COLO829 (cell line): ENCODE data around the gene MTRR.
"Not testable (repeated sequence)": the region's sequence is repeated elsewhere in the genome, so short reads cannot be mapped to it uniquely, and the experiment has no call there.

Experiments
- DNase-seq: peaks from one replicate; pipeline ENCODE4 v3.0.0; 2012; ENCODE audit warnings: low spot score

The MTRR gene

DNA sequence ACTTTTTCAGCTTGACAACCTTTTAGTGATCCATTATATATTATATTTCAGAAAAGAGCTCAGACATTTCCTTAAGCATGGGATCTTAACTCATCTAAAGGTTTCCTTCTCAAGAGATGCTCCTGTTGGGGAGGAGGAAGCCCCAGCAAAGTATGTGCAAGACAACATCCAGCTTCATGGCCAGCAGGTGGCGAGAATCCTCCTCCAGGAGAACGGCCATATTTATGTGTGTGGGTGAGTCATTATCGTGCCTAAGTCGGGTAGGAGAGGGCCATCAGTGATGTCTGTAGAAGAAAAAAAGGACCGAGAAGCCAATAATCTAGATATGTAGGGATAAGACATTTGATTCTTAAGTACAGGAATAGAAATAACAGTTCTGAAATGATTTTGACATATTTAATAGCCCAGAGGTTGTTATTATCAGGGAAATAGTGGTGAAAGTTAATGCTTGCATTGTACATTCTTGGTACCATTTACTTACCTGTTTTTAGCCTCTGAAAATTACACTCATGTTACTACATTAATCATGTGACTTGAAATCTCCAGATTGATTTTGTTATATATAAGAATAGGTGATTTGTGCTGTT is 28.2 kb downstream of the MTRR start:
- no peak for DNase-seq

DNA sequence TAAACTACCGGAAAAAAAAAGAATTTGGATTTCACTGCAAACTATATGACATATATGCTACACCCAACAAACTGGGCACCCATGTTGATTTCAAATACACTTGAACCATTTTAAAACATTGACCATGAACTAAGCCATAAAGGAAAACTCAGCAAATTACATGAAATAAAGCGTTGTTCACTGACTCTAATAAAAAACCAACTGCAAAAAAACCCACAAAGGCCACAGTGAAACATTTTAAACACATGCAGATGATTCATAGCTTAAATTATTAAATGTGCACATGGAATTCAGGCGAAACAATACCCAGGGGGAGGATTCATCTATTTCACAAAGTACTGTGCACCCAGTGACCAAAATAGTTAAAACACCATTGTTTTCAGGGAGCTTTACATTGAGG is 33.3 kb downstream of the MTRR start:
- DNase-seq = peak; percentile 56

DNA sequence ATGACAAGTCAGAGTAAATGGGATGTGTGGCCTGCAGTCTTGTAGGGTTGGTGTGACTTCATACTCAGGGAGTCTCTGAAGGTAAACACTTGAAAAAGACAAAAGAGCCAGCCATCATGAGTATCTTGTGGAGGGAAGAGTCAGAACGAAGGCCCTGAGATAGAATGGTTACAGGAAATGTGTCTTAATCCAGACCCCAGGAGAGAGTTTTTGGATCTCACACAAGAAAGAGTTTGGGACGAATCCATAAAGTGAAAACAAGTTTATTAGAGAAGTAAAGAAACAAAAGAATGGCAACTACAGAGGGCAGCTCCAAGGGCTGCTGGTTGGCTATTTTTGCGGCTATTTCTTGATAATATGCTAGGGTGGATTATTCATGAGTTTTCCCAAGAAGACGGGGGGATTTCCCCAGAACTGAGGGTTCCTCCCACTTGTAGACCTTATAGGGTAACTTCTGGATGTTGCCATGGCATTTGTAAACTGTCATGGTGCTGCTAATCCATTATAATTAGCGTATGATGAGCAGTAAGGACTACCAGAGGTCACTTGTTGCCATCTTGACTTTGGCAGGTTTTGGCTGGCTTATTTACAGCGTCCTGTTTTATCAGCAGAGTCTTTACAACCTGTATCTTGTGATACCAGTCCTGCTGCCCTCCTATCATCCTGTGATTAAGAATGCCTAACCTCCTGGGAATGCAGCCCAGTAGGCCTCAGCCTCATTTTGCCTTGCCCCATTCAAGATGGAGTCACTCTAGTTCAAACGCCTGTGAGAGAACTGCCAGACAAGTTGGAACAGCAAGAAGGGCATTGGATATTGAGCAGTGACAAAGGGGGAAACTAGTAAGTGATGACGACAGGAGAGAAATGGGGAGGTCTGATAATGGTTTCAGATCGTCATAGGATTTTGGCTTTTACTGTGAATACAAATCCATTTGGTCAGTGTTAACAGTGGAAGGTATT is 34.0 kb downstream of the MTRR start:
- DNase-seq = no peak

DNA sequence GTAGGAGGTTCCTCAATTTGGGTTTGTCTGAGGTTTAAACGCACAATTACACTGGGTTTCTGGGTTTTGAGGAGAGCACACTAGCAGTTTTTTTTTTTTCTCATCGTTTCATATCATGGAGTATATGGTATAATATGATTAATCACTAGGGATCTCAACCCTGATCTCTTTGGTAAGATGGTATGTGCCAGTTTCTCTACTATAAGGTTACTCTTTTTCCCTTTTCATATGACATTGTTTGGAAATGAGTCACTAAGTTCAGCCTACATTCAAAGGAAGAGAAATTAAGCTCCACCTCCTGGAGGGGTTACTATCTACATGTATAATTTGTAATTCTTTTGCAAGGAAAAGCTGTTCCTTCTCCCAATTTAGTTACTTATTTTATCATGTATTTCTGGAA is 35.2 kb downstream of the MTRR start:
- peak; percentile 68 for DNase-seq

DNA sequence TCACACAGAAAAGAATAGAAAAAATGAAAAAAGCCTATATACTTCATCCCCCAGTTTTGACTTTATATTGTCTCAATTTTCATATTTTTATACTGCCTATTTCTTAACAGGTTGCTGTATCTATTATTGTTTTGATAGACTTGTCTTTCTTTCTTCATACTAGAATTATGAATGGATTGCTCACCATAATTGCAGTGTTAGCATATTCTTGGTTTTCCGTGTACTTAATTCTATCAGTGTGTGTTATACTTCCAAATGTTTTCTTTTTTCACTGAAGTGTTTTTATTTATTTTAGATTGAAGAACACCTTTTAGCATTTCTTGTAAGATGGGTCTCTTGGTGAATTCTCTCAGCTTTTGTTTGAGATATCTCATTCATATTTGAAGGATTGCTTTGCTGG is 38.7 kb downstream of the MTRR start:
- DNase-seq = no peak

DNA sequence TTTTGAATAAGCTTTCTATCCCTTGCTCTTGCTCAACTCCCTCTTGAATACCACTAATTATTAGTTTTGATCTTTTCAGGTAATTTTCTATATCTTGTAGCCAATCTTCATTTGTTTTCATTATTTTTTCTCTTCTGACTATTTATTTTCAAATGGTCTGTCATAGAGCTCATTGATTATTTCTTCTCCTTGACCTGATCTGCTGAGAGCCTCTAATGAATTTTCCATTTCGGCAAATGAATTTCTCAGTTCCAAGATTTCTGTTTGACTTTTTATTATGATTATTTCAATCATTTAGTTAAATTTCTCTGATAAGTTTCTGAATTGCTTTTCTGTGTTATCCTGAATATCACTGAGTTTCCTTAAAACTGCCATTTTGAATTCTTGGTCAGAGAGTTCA is 39.4 kb downstream of the MTRR start:
- DNase-seq = no peak

DNA sequence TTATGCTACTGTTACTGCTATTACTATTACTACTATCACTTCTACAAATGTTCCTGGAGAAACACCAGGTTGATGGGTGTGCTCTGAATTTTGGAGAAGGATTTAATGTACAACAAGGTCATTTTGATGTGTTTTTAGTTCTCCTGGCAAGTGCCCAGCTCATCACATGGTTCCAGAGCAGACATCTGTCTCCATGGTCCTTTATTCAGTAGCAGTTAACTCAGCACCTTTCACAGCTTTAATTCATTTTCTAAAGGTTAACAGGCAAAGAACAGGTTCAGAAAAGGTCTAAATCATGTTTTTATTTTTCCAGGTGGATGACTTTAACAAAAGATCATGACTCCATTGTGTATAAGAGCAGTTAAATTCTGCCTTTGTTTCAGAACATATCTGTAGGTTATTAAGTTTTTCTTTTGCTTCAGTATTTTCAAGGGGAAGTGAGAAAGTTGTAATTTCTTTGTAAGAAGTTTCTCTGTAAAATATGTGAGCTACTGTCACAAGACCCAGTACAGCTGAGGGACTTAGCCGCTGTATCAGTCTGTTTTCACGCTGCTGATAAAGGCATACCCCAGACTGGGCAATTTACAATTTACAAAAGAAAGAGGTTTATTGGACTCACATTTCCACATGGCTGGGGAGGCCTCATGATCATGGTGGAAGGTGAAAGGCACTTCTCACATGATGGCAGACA is 41.9 kb downstream of the MTRR start:
- DNase-seq = no peak

DNA sequence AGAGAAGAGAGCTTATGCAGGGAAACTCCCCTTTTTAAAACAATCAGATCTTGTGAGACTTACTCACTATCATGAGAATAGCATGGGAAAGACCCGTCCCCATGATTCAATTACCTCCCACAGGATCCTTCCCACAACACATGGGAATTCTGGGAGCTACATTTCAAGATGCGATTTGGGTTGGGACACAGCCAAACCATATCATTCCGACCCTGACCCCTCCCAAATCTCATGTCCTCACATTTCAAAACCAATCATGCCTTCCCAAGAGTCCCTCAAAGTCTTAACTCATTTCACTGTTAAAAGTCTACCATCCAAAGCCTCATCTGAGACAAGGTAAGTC is 42.5 kb downstream of the MTRR start:
- not testable (repeated sequence) for DNase-seq

DNA sequence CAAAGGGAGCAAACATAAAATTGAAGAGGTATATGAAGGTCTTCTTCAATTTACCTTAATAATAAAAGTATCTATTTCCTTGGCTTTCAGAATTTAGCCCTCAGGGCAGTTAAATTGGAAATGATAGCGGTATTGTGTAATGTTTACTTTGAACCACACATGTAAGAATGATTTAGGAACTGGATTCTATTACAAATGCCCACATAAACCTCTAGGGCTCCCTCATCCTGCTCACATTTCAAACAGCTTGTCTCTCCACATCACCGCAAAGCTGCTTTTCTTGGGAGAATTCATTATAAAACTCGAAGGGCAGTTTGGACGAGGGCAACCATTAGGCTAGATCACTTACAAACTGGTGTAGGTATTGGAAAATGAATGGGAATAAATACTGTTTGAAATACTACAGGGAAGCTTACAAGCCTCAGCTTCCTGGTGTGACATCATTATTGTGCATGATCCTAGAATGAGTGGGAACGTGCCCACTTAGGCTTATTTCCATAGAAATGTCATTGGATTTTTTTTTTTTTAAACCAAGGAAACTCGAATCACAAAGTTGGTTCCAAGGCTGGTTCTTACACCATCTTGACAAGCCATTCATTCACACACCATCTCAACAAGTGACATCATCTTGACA is 47.3 kb downstream of the MTRR start:
- no peak for DNase-seq

DNA sequence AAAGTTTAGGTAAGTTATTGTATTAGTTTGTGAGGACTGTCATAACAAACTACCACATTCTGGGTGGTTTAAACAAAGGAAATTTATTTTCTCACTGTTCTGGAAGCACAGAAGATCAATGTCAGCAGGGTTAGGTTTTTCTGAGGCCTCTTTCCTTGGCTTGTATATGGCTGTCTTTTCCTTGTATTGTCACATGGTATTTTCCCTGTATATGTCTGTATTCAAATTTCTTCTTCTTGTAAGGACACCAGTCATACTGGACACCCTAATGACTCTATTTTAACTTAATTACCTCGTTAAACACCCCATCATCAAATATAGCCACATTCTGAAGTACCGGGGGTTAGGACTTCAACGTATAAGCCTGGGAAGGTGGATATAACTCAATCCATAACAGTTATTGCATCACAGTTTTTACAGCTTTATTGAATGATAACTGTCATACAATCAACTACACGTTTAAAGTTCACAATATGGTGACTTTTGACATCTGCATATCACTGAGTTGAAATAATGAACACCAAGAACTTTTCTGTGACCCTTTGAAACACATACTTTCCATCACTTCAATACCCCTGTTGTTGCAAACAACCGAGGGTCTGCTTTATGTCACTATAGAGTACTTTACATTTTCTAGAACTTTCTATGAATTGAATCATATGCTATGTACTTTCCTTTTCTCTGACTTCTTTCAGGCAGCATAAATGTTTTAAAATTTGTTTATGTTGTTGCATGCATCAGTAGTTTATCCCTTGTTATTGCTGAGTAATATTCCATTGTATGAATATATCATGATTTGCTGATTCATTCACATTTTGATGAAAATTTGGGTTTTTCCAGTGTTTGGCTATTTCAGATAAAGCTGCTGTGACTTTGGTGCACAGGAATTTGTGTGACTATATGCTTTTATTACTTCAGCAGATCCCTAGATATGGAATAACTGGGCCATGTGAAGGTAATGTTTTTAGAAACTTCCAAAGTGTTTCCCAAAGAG is 48.5 kb downstream of the MTRR start:
- DNase-seq = no peak

DNA sequence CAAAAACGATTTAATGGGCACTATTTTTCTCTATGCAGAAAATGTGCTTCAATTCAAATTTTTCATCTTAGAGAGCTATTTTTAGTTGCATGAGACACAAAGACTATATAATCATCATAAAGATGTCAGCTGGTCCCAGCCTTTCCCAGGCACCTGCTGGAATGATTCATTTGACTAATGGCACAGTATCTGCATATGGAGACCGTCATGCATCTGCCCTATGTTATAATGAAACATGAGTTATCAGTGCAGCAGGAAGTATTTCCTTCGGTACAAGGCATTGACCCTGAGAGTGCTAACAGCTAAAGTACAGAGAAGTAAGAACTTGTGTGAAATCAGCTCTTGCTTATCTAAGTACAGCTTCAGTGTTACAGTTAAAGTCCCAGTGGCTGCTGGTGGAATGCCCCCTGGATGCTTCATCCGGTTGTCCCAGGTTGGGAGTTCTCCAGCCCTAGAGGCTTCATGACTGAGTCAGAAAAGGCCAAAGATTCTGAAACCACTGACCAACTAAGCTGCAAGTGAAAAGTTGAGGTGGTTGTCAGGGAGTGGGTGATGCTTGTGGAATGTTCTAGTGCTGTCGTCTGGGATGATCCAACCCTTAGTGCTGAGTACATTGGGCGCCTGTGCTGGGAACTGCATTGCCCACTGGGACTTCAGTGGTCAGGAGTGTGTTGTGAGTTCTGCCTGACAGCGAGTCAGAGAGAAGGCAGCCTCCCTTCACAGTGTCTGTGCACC is 57.2 kb downstream of the MTRR start:
- no peak for DNase-seq

DNA sequence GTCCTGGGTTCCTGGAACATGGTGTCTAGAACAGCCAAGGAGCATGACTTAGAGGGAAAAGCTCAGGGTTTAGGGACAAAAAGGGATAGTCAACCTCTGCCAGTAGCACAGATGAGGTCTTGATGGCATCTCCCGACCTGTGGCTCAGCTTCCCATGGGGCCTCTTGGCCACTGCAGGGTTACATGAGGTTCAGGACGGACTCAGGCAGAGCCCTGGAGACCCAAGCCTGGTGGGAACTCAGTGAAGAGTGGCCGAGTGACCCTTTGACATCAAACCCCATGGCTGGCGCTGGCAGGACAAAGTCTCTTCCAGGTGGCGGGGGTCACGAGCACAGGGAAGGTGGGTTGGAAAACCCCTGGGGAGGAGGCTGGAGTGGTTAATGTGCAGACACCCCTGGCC is 57.8 kb downstream of the MTRR start:
- DNase-seq = no peak

DNA sequence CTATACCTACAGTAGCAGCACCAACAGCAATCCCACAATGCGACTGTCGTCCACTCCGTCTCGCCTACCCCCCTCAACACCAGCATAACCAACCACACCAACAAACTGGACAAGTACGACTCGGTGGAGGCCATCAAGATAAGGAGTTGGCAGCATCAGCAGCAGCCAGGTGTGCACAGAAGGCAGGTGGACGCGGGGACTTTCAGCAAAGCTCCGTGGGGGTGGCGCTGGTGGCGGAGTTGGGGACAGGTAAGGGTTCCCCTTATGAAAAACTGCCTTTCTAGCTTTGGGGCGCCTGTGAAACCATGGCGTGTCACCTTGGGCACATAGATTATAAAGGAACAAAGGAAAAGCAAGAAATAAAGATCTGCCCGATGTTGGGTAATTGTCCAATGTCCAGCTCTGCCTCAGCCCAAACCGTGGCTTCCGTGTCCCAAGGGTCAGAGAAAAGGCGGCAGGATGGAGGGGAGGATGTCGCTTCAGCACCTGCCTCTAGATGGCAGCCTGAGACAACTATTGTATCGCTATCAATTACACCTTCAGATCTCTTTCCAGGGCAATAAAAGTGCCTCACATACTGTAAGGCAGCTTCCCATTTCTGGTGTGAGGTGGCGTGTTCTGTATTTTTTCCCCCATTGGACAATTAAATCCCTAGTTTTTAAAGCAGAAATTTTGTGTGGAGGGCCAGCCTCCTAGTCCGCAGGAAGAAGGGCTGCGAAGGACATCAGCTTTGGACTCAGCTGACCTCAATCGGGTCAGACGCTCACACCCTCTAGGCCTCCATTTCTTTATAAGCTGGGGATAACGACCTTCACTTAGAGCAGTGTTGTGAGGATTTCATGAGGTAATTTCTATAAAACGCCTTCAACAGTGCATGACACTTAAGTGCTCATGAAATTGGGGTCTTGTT is 58.8 kb downstream of the MTRR start:
- DNase-seq = peak; percentile 73

DNA sequence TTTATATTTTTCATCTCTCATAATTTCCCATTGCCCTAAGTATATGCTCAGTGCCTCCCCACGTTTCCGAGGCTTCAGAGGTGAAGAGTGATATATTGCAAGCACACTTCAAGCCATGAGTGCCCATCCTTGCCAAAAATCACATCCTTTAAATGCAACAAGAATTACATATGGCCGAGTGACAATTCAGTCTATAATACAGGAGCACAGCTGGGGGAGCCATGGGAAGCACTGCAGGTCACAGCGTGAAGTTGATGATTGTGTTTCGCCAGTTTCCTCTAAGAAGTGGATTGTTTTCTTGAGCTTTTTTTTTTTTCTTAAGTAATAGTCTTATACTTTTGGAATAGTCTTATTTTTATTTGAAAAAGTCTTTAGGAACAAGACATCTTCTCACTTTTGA is 61.1 kb downstream of the MTRR start:
- no peak for DNase-seq

DNA sequence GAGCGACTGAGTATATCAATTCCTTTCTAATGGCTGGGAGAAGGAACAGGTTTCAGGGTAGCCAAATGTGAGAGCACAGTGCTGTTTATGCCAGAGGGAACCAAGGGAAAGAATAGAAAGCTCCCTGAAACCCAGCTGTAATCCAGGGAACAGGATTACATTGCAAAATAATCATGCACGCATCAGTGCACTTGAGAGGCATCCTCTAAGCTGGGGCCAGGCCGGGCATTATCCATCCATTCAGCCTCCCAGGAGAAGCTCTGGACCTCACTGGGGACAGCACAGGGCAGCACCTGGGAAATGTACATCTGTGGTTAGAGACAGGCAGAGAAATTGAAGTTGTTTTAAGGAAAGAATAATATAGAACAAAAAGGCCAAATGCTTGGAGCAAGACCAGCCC is 72.7 kb downstream of the MTRR start:
- DNase-seq = no peak

DNA sequence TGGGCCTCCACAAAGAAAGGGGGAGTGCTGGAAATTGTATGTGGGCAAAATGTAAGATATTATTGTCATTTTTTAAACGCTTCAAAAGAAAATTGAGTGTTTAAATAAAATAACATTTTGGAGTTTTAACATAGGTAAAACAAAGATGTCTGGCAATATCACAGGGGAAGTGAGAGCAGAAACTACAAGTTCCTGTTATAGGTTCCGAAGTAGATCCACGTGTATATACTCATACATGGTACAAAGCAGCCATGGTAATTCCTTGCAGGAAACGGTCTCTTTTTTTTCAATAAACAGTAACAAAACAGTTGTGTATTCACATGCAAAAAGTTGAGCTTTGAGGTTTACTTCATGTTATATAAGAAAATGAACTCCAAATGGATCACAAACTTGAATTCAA is 78.4 kb downstream of the MTRR start:
- no peak for DNase-seq
